B cell (primary cell): ENCODE measurements around the gene EVI5L. TPM values are rescaled to one million over a fixed set of nuclear protein-coding genes. Genes with fewer than 3 reads are reported as not detected.

Experiments used
- ATAC-seq: fragments of 200-7000 bp; cut with Tn5 transposase; one replicate; pipeline ENCODE4 v1.10.0; 2021; ENCODE audit warnings: low read depth, mild to moderate bottlenecking, moderate number of reproducible peaks, moderate library complexity
- CTCF ChIA-PET: fragments of 350-600 bp; sonication (Branson Sonifier 250); formaldehyde crosslinking; loops from one replicate; lab custom pipeline; 2021; ENCODE audit warnings: antibody characterized with exemption, inconsistent platforms; lab: Charles Lee
- POLR2A ChIA-PET: fragments of 350-600 bp; sonication (Branson Sonifier 250); formaldehyde crosslinking; loops from one replicate; lab custom pipeline; 2021; ENCODE audit warnings: antibody characterized with exemption; lab: Charles Lee
- DNase-seq: peaks from one replicate; pipeline ENCODE4 v3.0.0; 2013
- H2AFZ ChIP-seq: 2 replicates; pipeline ENCODE4 v1.6.1; 2012; ENCODE audit warnings: mild to moderate bottlenecking, low read depth, low read length; ENCODE audit not compliant: insufficient read depth, poor library complexity, severe bottlenecking
- H3K27ac ChIP-seq, 2 donors: 1 replicate in 1 of 2; 2 replicates in 1 of 2; pipeline ENCODE4 v1.5.1; 2012 to 2013; ENCODE audit warnings: low read length in 2 of 2, mild to moderate bottlenecking in 2 of 2, moderate library complexity in 1 of 2
- H3K27me3 ChIP-seq, 4 experiments: fragments of 200-600 bp in 1 of 4; sonication (generic) in 1 of 4; replicated peaks in 1 of 4; 1 replicate in 2 of 4; 2 replicates in 2 of 4; pipeline versions ENCODE4 v1.6.1 to v1.7.0; 2013 to 2016; ENCODE audit warnings: low read length in 3 of 4, mild to moderate bottlenecking in 2 of 4, mixed read lengths in 1 of 4, moderate library complexity in 1 of 4; ENCODE audit not compliant: insufficient read depth in 4 of 4, control insufficient read depth in 3 of 4; ENCODE audit errors: control extremely low read depth in 1 of 4
- H3K36me3 ChIP-seq, 2 experiments: replicated peaks in 1 of 2; 1 replicate in 1 of 2; 2 replicates in 1 of 2; pipeline versions ENCODE4 v1.6.1 to v1.7.1; 2013; ENCODE audit warnings: low read length in 1 of 2; ENCODE audit not compliant: insufficient read depth in 2 of 2, control insufficient read depth in 1 of 2; ENCODE audit errors: control extremely low read depth in 1 of 2, extremely low read depth in 1 of 2
- H3K4me1 ChIP-seq, 2 donors: fragments of 200-600 bp in 1 of 2; sonication (generic) in 1 of 2; 1 replicate in 1 of 2; 2 replicates in 1 of 2; pipeline versions ENCODE4 v1.5.1 to v1.6.1; 2013 to 2017; ENCODE audit warnings: low read length in 2 of 2; ENCODE audit not compliant: control insufficient read depth in 2 of 2, insufficient read depth in 2 of 2
- H3K4me2 ChIP-seq: replicated peaks from 2 replicates; pipeline ENCODE3; 2012; ENCODE audit warnings: mild to moderate bottlenecking, low read depth, low read length; ENCODE audit not compliant: poor library complexity, severe bottlenecking
- H3K4me3 ChIP-seq, 5 experiments: fragments of 200-600 bp in 1 of 5; sonication (generic) in 1 of 5; 1 replicate in 3 of 5; 2 replicates in 2 of 5; pipeline versions ENCODE4 v1.5.1 to v1.7.0; 2011 to 2016; ENCODE audit warnings: low read length in 4 of 5, mild to moderate bottlenecking in 4 of 5, low read depth in 2 of 5, control low read depth in 1 of 5, moderate library complexity in 1 of 5; ENCODE audit not compliant: insufficient read depth in 1 of 5; ENCODE audit errors: control extremely low read depth in 1 of 5, extremely low read depth in 1 of 5
- H3K79me2 ChIP-seq: fragments of 200-600 bp; sonication (generic); one replicate; pipeline ENCODE4 v1.6.0; 2016; ENCODE audit warnings: low read length; ENCODE audit not compliant: control insufficient read depth, insufficient read depth
- H3K9ac ChIP-seq: fragments of 200-600 bp; sonication (generic); 2 replicates; pipeline ENCODE4 v1.6.1; 2017; ENCODE audit warnings: mild to moderate bottlenecking, low read length, moderate library complexity
- H3K9me3 ChIP-seq, 3 donors: one replicate each; pipeline versions ENCODE4 v1.6.1 to v1.7.1; 2013; ENCODE audit warnings: low read length in 2 of 3; ENCODE audit not compliant: control insufficient read depth in 2 of 3, insufficient read depth in 1 of 3; ENCODE audit errors: control extremely low read depth in 1 of 3
- H4K20me1 ChIP-seq: 2 replicates; pipeline ENCODE4 v1.6.0; 2012; ENCODE audit warnings: mild to moderate bottlenecking, low read length; ENCODE audit not compliant: insufficient read depth, control insufficient read depth, poor library complexity, severe bottlenecking
- H3K27ac Mint-ChIP-seq: one replicate; pipeline ENCODE4 v1.8.0; 2021; ENCODE audit warnings: mixed read lengths
- H3K27me3 Mint-ChIP-seq: one replicate; pipeline ENCODE4 v1.8.0; 2021; ENCODE audit warnings: mixed read lengths
- H3K4me1 Mint-ChIP-seq: one replicate; pipeline ENCODE4 v1.8.0; 2021; ENCODE audit warnings: mixed read lengths
- H3K4me3 Mint-ChIP-seq: one replicate; pipeline ENCODE4 v1.8.0; 2021; ENCODE audit warnings: mixed read lengths
- H3K9me3 Mint-ChIP-seq: one replicate; pipeline ENCODE4 v1.8.0; 2022; ENCODE audit warnings: mixed read lengths; ENCODE audit not compliant: insufficient read depth
- CTCF ChIP-seq: fragments of 200-600 bp; IDR thresholded peaks from one replicate; pipeline ENCODE4 v1.8.0; 2022; ENCODE audit warnings: antibody characterized with exemption, mild to moderate bottlenecking
- EZH2 ChIP-seq: IDR thresholded peaks from 2 replicates; pipeline ENCODE4 v1.6.1; 2012; ENCODE audit warnings: borderline replicate concordance, low read depth, mild to moderate bottlenecking, moderate library complexity, low read length; ENCODE audit not compliant: insufficient read depth, poor library complexity, severe bottlenecking
- WGBS: methylation state at CpG from one replicate; pipeline ENCODE4 v1.1.5; 2013; ENCODE audit warnings: missing lambda C conversion rate; ENCODE audit not compliant: insufficient coverage; 5-methylcytosine and 5-hydroxymethylcytosine counted together
- intact Hi-C: fragments of 100-400 bp; cut with micrococcal nuclease; formaldehyde crosslinking; loops from one replicate; pipeline ENCODE4 v1.10.0; 2022
- polyA plus RNA-seq: library from polyadenylated mRNA; depleted of rRNA; stranded (reverse); fragments of >200 nt; gene quantifications from 2 replicates; pipeline ENCODE4 v1.2.3, GENCODE V29; 2012
- total RNA-seq, 2 donors: library from RNA; stranded (reverse); fragments of 120-200 nt in 1 of 2; gene quantifications; 1 replicate in 1 of 2; 2 replicates in 1 of 2; pipeline versions ENCODE4 v1.2.3 to v1.2.4, GENCODE V29; 2013 to 2022

Gene EVI5L
- total and polyA plus RNA-seq, 2 donors (not counting 1 experiment from before 2014, with no cell fraction given) = 7.9 to 11.8 TPM

GRCh38 chr19:7860714-7861618 is 30.9 kb downstream of the EVI5L start:
- H3K9me3 ChIP-seq = peaks cover 0 to 32% (median 0%) of the 10 kb centered on the region in 3 donors

More at GRCh38 chr19:7860714-7861618, 30.9 kb downstream of the EVI5L start:
- Mint-ChIP-seq H3K27me3 (peaks cover 26% of the 10 kb centered on the region), H3K9me3 (no peaks in the 10 kb centered on the region), H3K4me1 (peaks cover 14% of the 10 kb centered on the region), H3K4me3 (peak overlapping the region; percentile 52), H3K27ac (no peak overlapping the region)
- Histone ChIP-seq H2AFZ (no peak overlapping the region), H3K4me3 (no peak overlapping the region), H4K20me1 (no peaks in the 10 kb centered on the region), H3K9ac (no peak overlapping the region), H3K4me2 (peak overlapping the region; percentile 80), H3K4me1 (peaks cover 27 to 30% of the 10 kb centered on the region in 2 donors), H3K36me3 (peaks cover 0 to 3% of the 10 kb centered on the region in 2 experiments), H3K27ac (no peak overlapping the region), H3K79me2 (no peaks in the 10 kb centered on the region), H3K27me3 (peaks cover 0 to 88% (median 31%) of the 10 kb centered on the region in 4 experiments)
- POLR2A ChIA-PET = interaction anchor here (1.0 kb wide), 1 partner anchor 8 kb away, joined by 7 read pairs; no protein-coding TSS in a partner anchor
- WGBS = 85% methylated on average over 11 of the region's 14 CpGs
- DNase-seq (peak; percentile 20), ATAC-seq (no peak)
- intact Hi-C loops = no loop called here
- CTCF ChIA-PET = no interaction called here
- TF ChIP-seq CTCF (no peak), EZH2 (no peak)
